ENCODE results near the gene RNASE11.
"Not testable (repeated sequence)": the region's sequence is repeated elsewhere in the genome, so short reads cannot be mapped to it uniquely, and the experiment has no call there.

RNASE11 gene

GRCh38 chr14:20580242-20580641 is 7.6 kb downstream of the RNASE11 start:
- no peak for DNase-seq (ENCODE audit: low spot score)

GRCh38 chr14:20578784-20579502 is 8.9 kb downstream of the RNASE11 start:
- no peak for DNase-seq (ENCODE audit: low spot score)

GRCh38 chr14:20578325-20578724 is 9.5 kb downstream of the RNASE11 start:
- DNase-seq (ENCODE audit: low spot score): no peak

GRCh38 chr14:20572382-20572990 is 15.3 kb downstream of the RNASE11 start:
- DNase-seq (ENCODE audit: low spot score): not testable (repeated sequence)

- DNase-seq (ENCODE audit: low spot score): not testable (repeated sequence)
Observed at GRCh38 chr14:20570720-20571119, 17.1 kb downstream of the RNASE11 start.

GRCh38 chr14:20569865-20570264 is 17.9 kb downstream of the RNASE11 start:
- not testable (repeated sequence) for DNase-seq (ENCODE audit: low spot score)

- DNase-seq (ENCODE audit: low spot score): no peak
Observed at GRCh38 chr14:20569066-20569465, 18.7 kb downstream of the RNASE11 start.

GRCh38 chr14:20568393-20568792 is 19.4 kb downstream of the RNASE11 start:
- DNase-seq (ENCODE audit: low spot score): no peak

- DNase-seq (ENCODE audit: low spot score): not testable (repeated sequence)
Observed at GRCh38 chr14:20567199-20567598, 20.6 kb downstream of the RNASE11 start.

GRCh38 chr14:20564501-20564997 is 23.3 kb downstream of the RNASE11 start:
- DNase-seq (ENCODE audit: low spot score): no peak

GRCh38 chr14:20563971-20564370 is 23.8 kb downstream of the RNASE11 start:
- DNase-seq (ENCODE audit: low spot score): no peak

- DNase-seq (ENCODE audit: low spot score): no peak
Observed at GRCh38 chr14:20560961-20561360, 26.8 kb downstream of the RNASE11 start, which contains the start of gene RNASE9. Gene RNASE9, minus strand, starts transcription at chr14:20561047.

GRCh38 chr14:20559461-20559904 is 28.3 kb downstream of the RNASE11 start:
- no peak for DNase-seq (ENCODE audit: low spot score)

- DNase-seq (ENCODE audit: low spot score): no peak
Observed at GRCh38 chr14:20557212-20557542, 30.6 kb downstream of the RNASE11 start.

GRCh38 chr14:20556500-20557211 is 31.1 kb downstream of the RNASE11 start:
- no peak for DNase-seq (ENCODE audit: low spot score)

- DNase-seq (ENCODE audit: low spot score): no peak
Observed at GRCh38 chr14:20555845-20556244, 32.0 kb downstream of the RNASE11 start.

- DNase-seq (ENCODE audit: low spot score): no peak
Observed at GRCh38 chr14:20553024-20553423, 34.8 kb downstream of the RNASE11 start.

GRCh38 chr14:20551606-20552005 is 36.2 kb downstream of the RNASE11 start:
- no peak for DNase-seq (ENCODE audit: low spot score)

GRCh38 chr14:20550926-20551325 is 36.9 kb downstream of the RNASE11 start:
- no peak for DNase-seq (ENCODE audit: low spot score)

GRCh38 chr14:20548414-20549158 is 39.2 kb downstream of the RNASE11 start:
- DNase-seq (ENCODE audit: low spot score): no peak

- no peak for DNase-seq (ENCODE audit: low spot score)
Observed at GRCh38 chr14:20546877-20547276, 40.9 kb downstream of the RNASE11 start.

GRCh38 chr14:20539906-20540305 is 47.9 kb downstream of the RNASE11 start:
- no peak for DNase-seq (ENCODE audit: low spot score)

Measured in AG08395 (cell line).